Natural killer cell (primary cell): ENCODE results near the gene KLHDC8A. TPM values are rescaled to one million over a fixed set of nuclear protein-coding genes. Genes with fewer than 3 reads are reported as not detected.
A peak's percentile ranks its signal among the peaks of the same experiment; 100 is the strongest.

Experiments
- ATAC-seq, 3 donors: fragments of 150-1000 bp in 2 of 3; fragments of 200-7000 bp in 1 of 3; cut with Tn5 transposase; 1 replicate in 1 of 3; 2 replicates in 2 of 3; pipeline ENCODE4 v1.10.0; 2021; ENCODE audit warnings: mild to moderate bottlenecking in 2 of 3, moderate library complexity in 2 of 3
- DNase-seq, 2 donors: peaks; one replicate each; pipeline versions ENCODE4 v3.0.0 to v3.0.0-alpha.2; 2013 to 2021; ENCODE audit warnings: mixed read lengths in 1 of 2
- H3K27ac ChIP-seq: one replicate; pipeline ENCODE4 v1.5.1; 2013; ENCODE audit warnings: mild to moderate bottlenecking, low read length
- H3K27me3 ChIP-seq: one replicate; pipeline ENCODE4 v1.6.1; 2013; ENCODE audit warnings: low read length; ENCODE audit not compliant: control insufficient read depth, insufficient read depth
- H3K36me3 ChIP-seq: one replicate; pipeline ENCODE4 v1.6.1; 2013; ENCODE audit warnings: low read length; ENCODE audit not compliant: control insufficient read depth, insufficient read depth
- H3K4me1 ChIP-seq: one replicate; pipeline ENCODE4 v1.6.1; 2013; ENCODE audit warnings: low read length; ENCODE audit not compliant: control insufficient read depth, insufficient read depth
- H3K4me3 ChIP-seq: one replicate; pipeline ENCODE4 v1.5.1; 2013; ENCODE audit warnings: low read length
- H3K9me3 ChIP-seq: one replicate; pipeline ENCODE4 v1.6.1; 2013; ENCODE audit warnings: low read length; ENCODE audit not compliant: control insufficient read depth, insufficient read depth
- H3K27ac Mint-ChIP-seq, 2 donors: one replicate each; pipeline ENCODE4 v1.8.0; 2022; ENCODE audit warnings: mild to moderate bottlenecking in 2 of 2, mixed read lengths in 2 of 2, moderate library complexity in 1 of 2
- H3K27me3 Mint-ChIP-seq, 2 donors: one replicate each; pipeline ENCODE4 v1.8.0; 2022; ENCODE audit warnings: low read depth in 2 of 2, mixed read lengths in 2 of 2
- H3K36me3 Mint-ChIP-seq: one replicate; pipeline ENCODE4 v1.8.0; 2022; ENCODE audit warnings: mixed read lengths
- H3K4me1 Mint-ChIP-seq, 2 donors: one replicate each; pipeline ENCODE4 v1.8.0; 2022; ENCODE audit warnings: mixed read lengths in 2 of 2
- H3K4me3 Mint-ChIP-seq: one replicate; pipeline ENCODE4 v1.8.0; 2022; ENCODE audit warnings: mild to moderate bottlenecking, moderate library complexity, mixed read lengths
- H3K9me3 Mint-ChIP-seq, 2 donors: one replicate each; pipeline ENCODE4 v1.8.0; 2022; ENCODE audit warnings: mixed read lengths in 2 of 2
- WGBS: methylation state at CpG from one replicate; pipeline ENCODE4 v1.1.7; 2013; ENCODE audit warnings: missing lambda C conversion rate; ENCODE audit not compliant: insufficient coverage; 5-methylcytosine and 5-hydroxymethylcytosine counted together
- intact Hi-C: fragments of 100-400 bp; cut with micrococcal nuclease; formaldehyde crosslinking; loops from one replicate; pipeline ENCODE4 v1.14.2; 2022
- total RNA-seq, 4 donors: library from RNA; stranded (reverse); fragments of 120-200 nt in 1 of 4; gene quantifications; one replicate each; pipeline versions ENCODE4 v1.2.3 to v1.2.4, GENCODE V29; 2013 to 2022
- TF ChIP-seq, protein P1 (sequence below): fragments of 200-600 bp; IDR thresholded peaks from one replicate; pipeline ENCODE4 v1.8.0; 2022; ENCODE audit warnings: antibody characterized with exemption

KLHDC8A gene
- total RNA-seq, 3 donors from 2014 or later (not counting 1 experiment from before 2014, with no cell fraction given): not detected

DNA sequence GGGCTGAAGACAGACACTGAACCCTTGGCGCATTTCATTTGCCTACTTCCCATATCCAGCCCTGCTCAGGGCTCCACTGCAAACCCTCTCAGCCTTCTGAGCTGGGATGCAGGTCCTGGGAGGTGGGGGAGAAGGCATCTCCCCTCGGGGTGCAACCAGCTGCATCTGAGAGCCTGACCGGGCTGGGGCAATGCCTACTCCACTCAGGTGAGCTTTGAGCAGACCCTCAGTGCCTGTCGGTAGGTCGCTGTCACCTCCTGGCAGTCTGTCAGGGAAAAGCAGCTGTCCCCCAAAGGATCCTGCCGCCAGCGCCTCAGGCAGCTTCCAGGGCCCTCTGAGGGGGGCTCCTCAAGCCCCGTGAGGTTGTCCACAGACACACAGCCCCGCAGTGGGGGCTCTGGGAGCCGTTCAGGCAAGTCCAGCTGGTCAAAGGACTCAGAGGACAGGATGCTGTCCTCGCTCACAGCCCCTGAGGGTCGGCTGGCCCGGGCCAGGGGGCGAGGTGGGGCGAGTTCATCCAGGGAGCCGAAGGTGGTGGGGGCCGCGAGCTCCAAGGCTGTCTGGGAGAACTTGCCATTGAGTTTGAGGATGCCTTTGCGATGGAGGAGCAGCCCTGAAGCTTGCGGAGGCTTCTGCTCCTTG, 53.4 kb downstream of the KLHDC8A start:
- no peaks in the 10 kb centered on the region for H3K9me3 Mint-ChIP-seq
- H3K4me3 ChIP-seq: no peak overlapping the region
- H3K9me3 ChIP-seq: no peaks in the 10 kb centered on the region
- no peak overlapping the region for H3K27ac Mint-ChIP-seq
- no peak overlapping the region for H3K27ac ChIP-seq
- H3K27me3 ChIP-seq: no peaks in the 10 kb centered on the region
- DNase-seq (no peak), ATAC-seq (no peak)
- intact Hi-C loops: no loop called here
- H3K27me3 Mint-ChIP-seq: no peaks in the 10 kb centered on the region
- peaks cover 18% of the 10 kb centered on the region for H3K36me3 Mint-ChIP-seq
- peaks cover 10% of the 10 kb centered on the region for H3K4me1 ChIP-seq
- peaks cover 73% of the 10 kb centered on the region for H3K36me3 ChIP-seq
- no peak overlapping the region for H3K4me3 Mint-ChIP-seq
- WGBS: 96% methylated on average over 20 of the region's 20 CpGs
- H3K4me1 Mint-ChIP-seq: peaks cover 15 to 32% of the 10 kb centered on the region in 2 donors
- TF ChIP-seq, protein P1, sequence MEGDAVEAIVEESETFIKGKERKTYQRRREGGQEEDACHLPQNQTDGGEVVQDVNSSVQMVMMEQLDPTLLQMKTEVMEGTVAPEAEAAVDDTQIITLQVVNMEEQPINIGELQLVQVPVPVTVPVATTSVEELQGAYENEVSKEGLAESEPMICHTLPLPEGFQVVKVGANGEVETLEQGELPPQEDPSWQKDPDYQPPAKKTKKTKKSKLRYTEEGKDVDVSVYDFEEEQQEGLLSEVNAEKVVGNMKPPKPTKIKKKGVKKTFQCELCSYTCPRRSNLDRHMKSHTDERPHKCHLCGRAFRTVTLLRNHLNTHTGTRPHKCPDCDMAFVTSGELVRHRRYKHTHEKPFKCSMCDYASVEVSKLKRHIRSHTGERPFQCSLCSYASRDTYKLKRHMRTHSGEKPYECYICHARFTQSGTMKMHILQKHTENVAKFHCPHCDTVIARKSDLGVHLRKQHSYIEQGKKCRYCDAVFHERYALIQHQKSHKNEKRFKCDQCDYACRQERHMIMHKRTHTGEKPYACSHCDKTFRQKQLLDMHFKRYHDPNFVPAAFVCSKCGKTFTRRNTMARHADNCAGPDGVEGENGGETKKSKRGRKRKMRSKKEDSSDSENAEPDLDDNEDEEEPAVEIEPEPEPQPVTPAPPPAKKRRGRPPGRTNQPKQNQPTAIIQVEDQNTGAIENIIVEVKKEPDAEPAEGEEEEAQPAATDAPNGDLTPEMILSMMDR: no peak

DNA sequence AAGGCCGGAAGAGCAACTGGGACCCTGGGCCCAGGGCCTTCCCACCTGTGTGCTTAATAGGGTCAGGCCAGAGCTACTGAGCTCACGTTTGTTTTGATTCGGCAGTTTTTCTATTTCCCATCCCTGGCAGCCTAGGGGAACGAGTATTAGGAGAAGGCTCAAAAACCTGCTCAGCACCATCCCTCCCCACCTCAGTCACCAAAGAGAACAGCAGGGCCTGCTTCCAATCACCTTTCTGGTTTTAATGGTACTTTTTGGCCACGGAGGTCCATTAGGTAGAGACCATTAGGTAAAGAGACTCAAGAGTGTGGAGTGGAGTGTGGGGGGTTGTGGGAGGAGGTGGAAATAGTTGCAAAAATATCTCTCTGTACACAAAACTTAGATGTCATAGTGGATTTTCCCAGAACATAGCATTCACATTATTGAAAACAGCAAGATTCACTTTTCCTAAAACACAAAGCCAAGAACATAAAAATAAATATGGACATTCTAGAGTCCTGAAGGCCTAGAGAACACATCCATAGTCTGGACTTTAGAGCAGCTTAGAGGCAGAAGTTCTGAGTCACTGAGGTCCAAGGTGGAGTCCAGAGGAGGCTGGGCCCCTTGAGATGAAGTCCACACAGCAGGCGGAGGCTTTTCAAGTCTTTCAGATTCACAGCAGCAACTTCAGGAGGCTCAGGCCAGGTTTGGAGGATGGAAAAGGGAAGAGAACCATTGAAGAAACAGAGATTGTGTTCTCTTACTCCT, 54.7 kb downstream of the KLHDC8A start:
- Mint-ChIP-seq H3K4me3 (no peak overlapping the region), H3K27me3 (no peaks in the 10 kb centered on the region), H3K27ac (no peak overlapping the region), H3K36me3 (peaks cover 13% of the 10 kb centered on the region), H3K4me1 (peaks cover 15 to 30% of the 10 kb centered on the region in 2 donors), H3K9me3 (no peaks in the 10 kb centered on the region)
- Histone ChIP-seq H3K27me3 (no peaks in the 10 kb centered on the region), H3K9me3 (no peaks in the 10 kb centered on the region), H3K36me3 (peaks cover 59% of the 10 kb centered on the region), H3K4me3 (no peak overlapping the region), H3K4me1 (peaks cover 15% of the 10 kb centered on the region), H3K27ac (no peak overlapping the region)
- DNase-seq (no peak), ATAC-seq (no peak)
- 91% methylated on average over 5 of the region's 6 CpGs for WGBS
- intact Hi-C loops: no loop called here
- TF ChIP-seq, protein P1: no peak

DNA sequence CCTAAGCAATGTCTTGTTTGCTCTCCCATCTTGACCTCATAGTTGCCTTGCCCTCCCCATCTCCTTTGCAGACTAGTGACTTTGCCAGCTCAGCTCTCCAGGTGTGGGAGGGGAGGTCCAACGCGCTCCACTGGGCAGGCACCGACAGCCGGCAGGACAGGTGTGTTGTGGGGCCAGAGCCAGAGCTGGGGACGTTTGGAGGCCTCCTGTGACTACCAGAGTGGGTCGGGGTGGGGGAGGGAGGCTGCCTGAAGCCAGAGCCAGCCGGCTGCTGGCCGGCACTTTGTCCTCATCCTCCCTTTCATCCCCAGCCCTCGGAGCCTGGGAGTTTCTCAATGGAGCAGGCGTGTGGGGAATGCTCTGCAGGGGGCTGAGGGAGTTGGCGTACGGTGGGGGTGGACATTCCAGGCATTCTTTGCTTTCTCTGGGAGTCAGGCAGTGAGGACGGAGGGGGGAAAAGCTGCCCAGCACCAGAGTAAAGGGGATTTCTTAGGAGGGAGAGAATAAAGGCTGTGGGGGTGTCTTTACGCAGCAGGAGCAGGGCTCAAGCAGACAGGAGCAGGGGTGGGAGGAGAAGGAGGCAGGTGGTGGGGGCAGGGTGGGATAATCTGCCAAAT, 55.4 kb downstream of the KLHDC8A start:
- no peak overlapping the region for H3K27ac ChIP-seq
- peaks cover 13% of the 10 kb centered on the region for H3K36me3 Mint-ChIP-seq
- peak overlapping the region in 1 of 2 donors; percentile 62 for H3K27ac Mint-ChIP-seq
- H3K4me3 ChIP-seq: no peak overlapping the region
- H3K4me1 ChIP-seq: peaks cover 21% of the 10 kb centered on the region
- no peak overlapping the region for H3K4me3 Mint-ChIP-seq
- peaks cover 19 to 33% of the 10 kb centered on the region in 2 donors for H3K4me1 Mint-ChIP-seq
- H3K9me3 ChIP-seq: no peaks in the 10 kb centered on the region
- TF ChIP-seq, protein P1: no peak
- no peak for ATAC-seq
- H3K27me3 Mint-ChIP-seq: no peaks in the 10 kb centered on the region
- intact Hi-C loops: no loop called here
- DNase-seq: no peak
- H3K9me3 Mint-ChIP-seq: no peaks in the 10 kb centered on the region
- H3K36me3 ChIP-seq: peaks cover 52% of the 10 kb centered on the region
- no peaks in the 10 kb centered on the region for H3K27me3 ChIP-seq
- 89% methylated on average over 12 of the region's 14 CpGs for WGBS
